Fibroblast of villous mesenchyme (primary cell): ENCODE measurements around the gene KANK2. TPM values are rescaled to one million over a fixed set of nuclear protein-coding genes. Genes with fewer than 3 reads are reported as not detected.

Experiments used
- DNase-seq: peaks from one replicate; pipeline ENCODE4 v3.0.0-alpha.2; 2010; ENCODE audit warnings: low read depth
- H3K4me3 ChIP-seq: 2 replicates; pipeline ENCODE4 v1.5.1; 2011; ENCODE audit warnings: low read depth, mild to moderate bottlenecking, low read length
- total RNA-seq: library from RNA; depleted of rRNA; stranded (reverse); fragments of >200 nt; gene quantifications from 2 replicates; pipeline ENCODE4 v1.2.3, GENCODE V29; 2012
- TF ChIP-seq, protein P1 (sequence below): IDR thresholded peaks from 2 replicates; pipeline ENCODE4 v1.5.1; 2012; ENCODE audit warnings: low read depth, mild to moderate bottlenecking, low read length; ENCODE audit not compliant: insufficient read depth

Gene KANK2
- total RNA-seq, 1 donor: 253 TPM

GRCh38 chr19:11240008-11240444 lies 42.7 kb upstream of the KANK2 start:
- TF ChIP-seq, protein P1, sequence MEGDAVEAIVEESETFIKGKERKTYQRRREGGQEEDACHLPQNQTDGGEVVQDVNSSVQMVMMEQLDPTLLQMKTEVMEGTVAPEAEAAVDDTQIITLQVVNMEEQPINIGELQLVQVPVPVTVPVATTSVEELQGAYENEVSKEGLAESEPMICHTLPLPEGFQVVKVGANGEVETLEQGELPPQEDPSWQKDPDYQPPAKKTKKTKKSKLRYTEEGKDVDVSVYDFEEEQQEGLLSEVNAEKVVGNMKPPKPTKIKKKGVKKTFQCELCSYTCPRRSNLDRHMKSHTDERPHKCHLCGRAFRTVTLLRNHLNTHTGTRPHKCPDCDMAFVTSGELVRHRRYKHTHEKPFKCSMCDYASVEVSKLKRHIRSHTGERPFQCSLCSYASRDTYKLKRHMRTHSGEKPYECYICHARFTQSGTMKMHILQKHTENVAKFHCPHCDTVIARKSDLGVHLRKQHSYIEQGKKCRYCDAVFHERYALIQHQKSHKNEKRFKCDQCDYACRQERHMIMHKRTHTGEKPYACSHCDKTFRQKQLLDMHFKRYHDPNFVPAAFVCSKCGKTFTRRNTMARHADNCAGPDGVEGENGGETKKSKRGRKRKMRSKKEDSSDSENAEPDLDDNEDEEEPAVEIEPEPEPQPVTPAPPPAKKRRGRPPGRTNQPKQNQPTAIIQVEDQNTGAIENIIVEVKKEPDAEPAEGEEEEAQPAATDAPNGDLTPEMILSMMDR: no peak
- DNase-seq: no peak
- H3K4me3 ChIP-seq: no peak overlapping the region

DNA sequence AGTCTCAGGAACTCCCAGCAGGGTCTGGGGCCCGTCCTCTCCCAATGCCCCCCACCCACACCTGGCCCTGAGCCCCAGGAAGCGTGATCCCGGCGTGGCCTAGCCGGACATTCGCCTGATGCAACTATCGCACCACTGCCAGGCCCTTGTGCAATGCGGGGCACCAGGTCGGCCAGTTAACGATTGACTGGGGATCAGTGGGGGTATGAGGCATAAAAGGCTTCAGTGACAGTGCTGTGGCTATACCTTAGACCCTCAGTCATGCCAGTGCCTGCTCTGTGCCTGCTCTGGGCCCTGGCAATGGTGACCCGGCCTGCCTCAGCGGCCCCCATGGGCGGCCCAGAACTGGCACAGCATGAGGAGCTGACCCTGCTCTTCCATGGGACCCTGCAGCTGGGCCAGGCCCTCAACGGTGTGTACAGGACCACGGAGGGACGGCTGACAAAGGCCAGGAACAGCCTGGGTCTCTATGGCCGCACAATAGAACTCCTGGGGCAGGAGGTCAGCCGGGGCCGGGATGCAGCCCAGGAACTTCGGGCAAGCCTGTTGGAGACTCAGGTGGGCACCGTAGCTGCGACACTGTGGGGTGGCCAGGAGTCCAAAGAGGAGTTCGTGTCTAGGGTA lies 42.1 kb upstream of the KANK2 start, which contains the start of gene ANGPTL8:
Gene ANGPTL8 (plus strand): TSS at position 243 of the 624 bp plus-strand sequence. CDS start 19 bp downstream, at position 262.
- H3K4me3 ChIP-seq: no peak within 1 kb of the TSS
- TF ChIP-seq, protein P1: no peak
- DNase-seq: no peak

GRCh38 chr19:11238781-11239376 lies 41.5 kb upstream of the KANK2 start:
- TF ChIP-seq, protein P1: no peak
- DNase-seq: no peak
- no peak overlapping the region for H3K4me3 ChIP-seq

GRCh38 chr19:11238041-11238440 lies 40.7 kb upstream of the KANK2 start:
- DNase-seq: no peak
- TF ChIP-seq, protein P1: no peak
- H3K4me3 ChIP-seq: no peak overlapping the region

GRCh38 chr19:11237321-11237720 lies 40.0 kb upstream of the KANK2 start:
- no peak for DNase-seq
- H3K4me3 ChIP-seq: no peak overlapping the region
- TF ChIP-seq, protein P1: no peak

GRCh38 chr19:11236324-11237301 lies 39.3 kb upstream of the KANK2 start:
- TF ChIP-seq, protein P1: no peak
- H3K4me3 ChIP-seq: no peak overlapping the region
- DNase-seq: no peak
